Spinal cord (tissue), 10 donors: ENCODE data around the gene ZSWIM8. TPM values are rescaled to one million over a fixed set of nuclear protein-coding genes. Genes with fewer than 3 reads are reported as not detected.

Experiments used
- DNase-seq, 6 donors: peaks; one replicate each; pipeline versions ENCODE4 v3.0.0 to v3.0.0-alpha.2; 2013 to 2015; ENCODE audit warnings: low spot score in 6 of 6, low read depth in 4 of 6
- H3K27ac ChIP-seq: one replicate; pipeline ENCODE4 v1.5.1; 2013; ENCODE audit warnings: low read depth, low read length, control low read depth
- H3K27me3 ChIP-seq: one replicate; pipeline ENCODE4 v1.6.1; 2013; ENCODE audit warnings: low read length; ENCODE audit not compliant: control insufficient read depth, insufficient read depth
- H3K36me3 ChIP-seq: one replicate; pipeline ENCODE4 v1.6.1; 2013; ENCODE audit warnings: low read length; ENCODE audit not compliant: control insufficient read depth, insufficient read depth
- H3K4me1 ChIP-seq: one replicate; pipeline ENCODE4 v1.6.1; 2013; ENCODE audit warnings: low read length; ENCODE audit not compliant: control insufficient read depth, insufficient read depth
- H3K4me3 ChIP-seq: one replicate; pipeline ENCODE4 v1.5.1; 2013; ENCODE audit warnings: low read depth, low read length, control low read depth
- H3K9me3 ChIP-seq: one replicate; pipeline ENCODE4 v1.6.1; 2013; ENCODE audit warnings: low read length; ENCODE audit not compliant: control insufficient read depth, insufficient read depth
- WGBS: methylation state at CpG from one replicate; pipeline ENCODE4 v1.1.5; 2013; ENCODE audit warnings: missing lambda C conversion rate; ENCODE audit not compliant: insufficient coverage; 5-methylcytosine and 5-hydroxymethylcytosine counted together
- polyA plus RNA-seq, 2 donors: library from polyadenylated mRNA; unstranded; fragments of 120-200 nt; gene quantifications; one replicate each; pipeline ENCODE4 v1.2.1, GENCODE V29; 2013; ENCODE audit not compliant: insufficient read length in 2 of 2
- total RNA-seq, 2 donors: library from RNA; depleted of rRNA in 1 of 2; stranded (reverse); fragments of 120-200 nt in 1 of 2; fragments of >200 nt in 1 of 2; gene quantifications; one replicate each; pipeline versions ENCODE4 v1.2.3 to v1.2.4, GENCODE V29; 2013 to 2014
- donor health status: healthy.

ZSWIM8 gene
- total and polyA plus RNA-seq, 4 donors = 38.8 to 148 (median 112) TPM

GRCh38 chr10:73837072-73837471 is 51.7 kb downstream of the ZSWIM8 start:
- Histone ChIP-seq H3K4me3 (no peak overlapping the region), H3K9me3 (no peaks in the 10 kb centered on the region), H3K4me1 (peaks cover 13% of the 10 kb centered on the region), H3K27me3 (no peaks in the 10 kb centered on the region), H3K36me3 (peaks cover 73% of the 10 kb centered on the region), H3K27ac (no peak overlapping the region)
- DNase-seq = no peak
- WGBS = 100% methylated on average over 1 of the region's 3 CpGs

- Histone ChIP-seq H3K4me1 (peaks cover 18% of the 10 kb centered on the region), H3K9me3 (no peaks in the 10 kb centered on the region), H3K4me3 (no peak overlapping the region), H3K36me3 (peaks cover 78% of the 10 kb centered on the region), H3K27me3 (no peaks in the 10 kb centered on the region), H3K27ac (no peak overlapping the region)
- 81% methylated on average over 1 of the region's 3 CpGs for whole genome bisulfite sequencing
- no peak for DNase-seq
Observed at GRCh38 chr10:73838008-73838567, 52.7 kb downstream of the ZSWIM8 start.

DNA sequence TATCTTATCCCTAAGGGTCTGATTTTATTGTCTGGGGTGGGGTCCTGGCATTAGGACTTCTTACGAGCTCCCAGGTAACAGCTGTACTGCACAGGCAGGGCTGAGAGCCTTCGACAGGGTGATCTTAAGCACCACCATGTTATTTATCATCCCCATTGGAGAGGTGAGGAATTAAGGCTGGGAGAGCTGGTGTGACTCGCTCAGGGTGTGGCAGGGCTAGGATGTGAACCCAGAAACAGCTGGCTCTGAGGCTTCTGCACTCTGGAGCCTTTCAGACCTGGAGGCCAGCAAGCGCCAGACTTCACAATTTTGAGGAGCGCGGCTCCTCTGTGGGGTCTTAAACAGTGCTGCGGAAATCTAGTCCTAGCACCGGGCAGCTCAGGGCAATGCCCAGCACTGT is 53.4 kb downstream of the ZSWIM8 start:
- Histone ChIP-seq H3K27ac (no peak overlapping the region), H3K27me3 (no peaks in the 10 kb centered on the region), H3K4me1 (peaks cover 18% of the 10 kb centered on the region), H3K4me3 (no peak overlapping the region), H3K9me3 (no peaks in the 10 kb centered on the region), H3K36me3 (peaks cover 84% of the 10 kb centered on the region)
- WGBS = 73% methylated on average over 6 of the region's 8 CpGs
- no peak for DNase-seq

- Histone ChIP-seq H3K4me3 (no peak overlapping the region), H3K4me1 (peaks cover 18% of the 10 kb centered on the region), H3K27ac (no peak overlapping the region), H3K27me3 (no peaks in the 10 kb centered on the region), H3K36me3 (peaks cover 88% of the 10 kb centered on the region), H3K9me3 (no peaks in the 10 kb centered on the region)
- DNase-seq = peak in 1 of 6 donors; percentile 31
- 75% methylated on average over 37 of the region's 40 CpGs for WGBS
Observed at GRCh38 chr10:73839276-73839966, 54.0 kb downstream of the ZSWIM8 start.

DNA sequence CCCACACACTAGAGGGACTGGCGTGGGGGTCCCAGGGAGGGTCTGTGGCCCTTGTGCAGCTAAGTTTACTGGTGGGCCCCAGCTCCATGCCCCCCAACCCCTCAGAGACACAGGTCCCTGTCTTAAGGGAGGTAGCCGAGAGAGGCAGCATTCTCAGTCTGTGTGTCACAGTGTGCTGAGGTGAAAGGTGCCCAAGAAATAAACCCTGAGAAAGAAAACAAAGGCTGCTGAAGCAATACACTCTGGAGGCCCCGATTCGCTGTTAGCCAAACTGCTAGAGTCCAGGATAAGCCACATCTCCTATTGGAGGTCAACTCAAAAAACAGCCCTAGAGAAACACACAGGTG is 54.6 kb downstream of the ZSWIM8 start:
- 92% methylated on average over 2 of the region's 4 CpGs for WGBS
- H3K4me1 ChIP-seq = peaks cover 18% of the 10 kb centered on the region
- H3K4me3 ChIP-seq = no peak overlapping the region
- H3K27ac ChIP-seq = no peak overlapping the region
- H3K27me3 ChIP-seq = no peaks in the 10 kb centered on the region
- H3K36me3 ChIP-seq = peaks cover 89% of the 10 kb centered on the region
- no peaks in the 10 kb centered on the region for H3K9me3 ChIP-seq
- no peak for DNase-seq

- WGBS = 71% methylated on average over 12 of the region's 13 CpGs
- no peaks in the 10 kb centered on the region for H3K27me3 ChIP-seq
- H3K4me1 ChIP-seq = peaks cover 18% of the 10 kb centered on the region
- peaks cover 87% of the 10 kb centered on the region for H3K36me3 ChIP-seq
- H3K27ac ChIP-seq = no peak overlapping the region
- no peak overlapping the region for H3K4me3 ChIP-seq
- H3K9me3 ChIP-seq = no peaks in the 10 kb centered on the region
- DNase-seq = no peak
Observed at GRCh38 chr10:73840403-73841060, 55.1 kb downstream of the ZSWIM8 start.

GRCh38 chr10:73841061-73841421 is 55.6 kb downstream of the ZSWIM8 start:
- H3K36me3 ChIP-seq = peaks cover 85% of the 10 kb centered on the region
- peak in 1 of 6 donors; percentile 45 for DNase-seq
- H3K4me1 ChIP-seq = peaks cover 18% of the 10 kb centered on the region
- H3K4me3 ChIP-seq = no peak overlapping the region
- H3K9me3 ChIP-seq = no peaks in the 10 kb centered on the region
- no peaks in the 10 kb centered on the region for H3K27me3 ChIP-seq
- 45% methylated on average over 4 of the region's 9 CpGs for WGBS
- no peak overlapping the region for H3K27ac ChIP-seq

- Histone ChIP-seq H3K4me3 (no peak overlapping the region), H3K27ac (no peak overlapping the region), H3K27me3 (no peaks in the 10 kb centered on the region), H3K9me3 (no peaks in the 10 kb centered on the region), H3K36me3 (peaks cover 79% of the 10 kb centered on the region), H3K4me1 (peaks cover 18% of the 10 kb centered on the region)
- WGBS = 84% methylated on average over 6 of the region's 9 CpGs
- peak in 1 of 6 donors; percentile 57 for DNase-seq
Observed at GRCh38 chr10:73841526-73842285, 56.3 kb downstream of the ZSWIM8 start.

GRCh38 chr10:73842349-73842748 is 56.9 kb downstream of the ZSWIM8 start:
- Histone ChIP-seq H3K4me3 (no peak overlapping the region), H3K9me3 (no peaks in the 10 kb centered on the region), H3K36me3 (peaks cover 81% of the 10 kb centered on the region), H3K27me3 (no peaks in the 10 kb centered on the region), H3K27ac (no peak overlapping the region), H3K4me1 (peaks cover 18% of the 10 kb centered on the region)
- DNase-seq = no peak
- 87% methylated on average over 10 of the region's 11 CpGs for WGBS
